ENCODE measurements around the gene ZCCHC3. TPM values are rescaled to one million over a fixed set of nuclear protein-coding genes. Genes with fewer than 3 reads are reported as not detected.

ZCCHC3 gene
- total RNA-seq, 2 donors from 2014 or later = 13.7 to 15.6 TPM

- Histone ChIP-seq H3K4me3 (no peak overlapping the region), H3K9me3 (no peaks in the 10 kb centered on the region), H3K27me3 (no peaks in the 10 kb centered on the region), H3K36me3 (no peaks in the 10 kb centered on the region), H3K4me1 (no peaks in the 10 kb centered on the region), H3K9ac (ENCODE audit: low read depth in 2 of 2, low read length in 2 of 2) (no peak overlapping the region), H3K27ac (no peak overlapping the region)
- no peak for TF ChIP-seq CTCF (IDR thresholded peaks at IDR 0.05)
- DNase-seq = no peak
- intact Hi-C loops (cut with DNase I) = no loop called here
Measured at GRCh38 chr20:310645-311044, 13.3 kb downstream of the ZCCHC3 start.

GRCh38 chr20:311609-312008 lies 14.2 kb downstream of the ZCCHC3 start:
- Histone ChIP-seq H3K4me3 (no peak overlapping the region), H3K4me1 (no peaks in the 10 kb centered on the region), H3K27ac (no peak overlapping the region), H3K27me3 (no peaks in the 10 kb centered on the region), H3K36me3 (no peaks in the 10 kb centered on the region), H3K9ac (ENCODE audit: low read depth in 2 of 2, low read length in 2 of 2) (no peak overlapping the region), H3K9me3 (no peaks in the 10 kb centered on the region)
- DNase-seq = no peak
- TF ChIP-seq CTCF (IDR thresholded peaks at IDR 0.05) = no peak
- intact Hi-C loops (cut with DNase I) = no loop called here

- DNase-seq = no peak
- TF ChIP-seq CTCF (IDR thresholded peaks at IDR 0.05) = no peak
- no peaks in the 10 kb centered on the region for H3K9me3 ChIP-seq
- no peak overlapping the region for H3K4me3 ChIP-seq
- H3K36me3 ChIP-seq = no peaks in the 10 kb centered on the region
- H3K27ac ChIP-seq = no peak overlapping the region
- H3K9ac ChIP-seq (ENCODE audit: low read depth in 2 of 2, low read length in 2 of 2) = no peak overlapping the region
- H3K27me3 ChIP-seq = no peaks in the 10 kb centered on the region
- H3K4me1 ChIP-seq = no peaks in the 10 kb centered on the region
- intact Hi-C loops (cut with DNase I) = no loop called here
Measured at GRCh38 chr20:312067-312466, 14.7 kb downstream of the ZCCHC3 start.

- no peaks in the 10 kb centered on the region for H3K4me1 ChIP-seq
- no peak for TF ChIP-seq CTCF (IDR thresholded peaks at IDR 0.05)
- no peaks in the 10 kb centered on the region for H3K27me3 ChIP-seq
- no peaks in the 10 kb centered on the region for H3K36me3 ChIP-seq
- no peak overlapping the region for H3K27ac ChIP-seq
- no peak for DNase-seq
- H3K9ac ChIP-seq (ENCODE audit: low read depth in 2 of 2, low read length in 2 of 2) = no peak overlapping the region
- H3K4me3 ChIP-seq = no peak overlapping the region
- H3K9me3 ChIP-seq = no peaks in the 10 kb centered on the region
- intact Hi-C loops (cut with DNase I) = no loop called here
Measured at GRCh38 chr20:312866-313265, 15.5 kb downstream of the ZCCHC3 start.

GRCh38 chr20:313402-313801 lies 16.0 kb downstream of the ZCCHC3 start:
- no peak for DNase-seq
- no peak for TF ChIP-seq CTCF (IDR thresholded peaks at IDR 0.05)
- no peak overlapping the region for H3K27ac ChIP-seq

GRCh38 chr20:313948-314347 lies 16.6 kb downstream of the ZCCHC3 start:
- Histone ChIP-seq H3K4me3 (no peak overlapping the region), H3K27ac (no peak overlapping the region), H3K9me3 (no peaks in the 10 kb centered on the region), H3K36me3 (no peaks in the 10 kb centered on the region), H3K27me3 (no peaks in the 10 kb centered on the region), H3K9ac (ENCODE audit: low read depth in 2 of 2, low read length in 2 of 2) (no peak overlapping the region), H3K4me1 (no peaks in the 10 kb centered on the region)
- TF ChIP-seq CTCF (IDR thresholded peaks at IDR 0.05) = no peak
- DNase-seq = no peak
- intact Hi-C loops (cut with DNase I) = no loop called here

More at GRCh38 chr20:313402-313801, 16.0 kb downstream of the ZCCHC3 start:
- Histone ChIP-seq H3K4me1 (no peaks in the 10 kb centered on the region), H3K9me3 (no peaks in the 10 kb centered on the region), H3K4me3 (no peak overlapping the region), H3K36me3 (no peaks in the 10 kb centered on the region), H3K27me3 (no peaks in the 10 kb centered on the region), H3K9ac (ENCODE audit: low read depth in 2 of 2, low read length in 2 of 2) (no peak overlapping the region)
- intact Hi-C loops (cut with DNase I) = no loop called here

Data from colonic mucosa (tissue), 4 donors.